PC-3 (cell line): ENCODE data around the gene UPB1.
"Not testable (repeated sequence)": the region's sequence is repeated elsewhere in the genome, so short reads cannot be mapped to it uniquely, and the experiment has no call there.

Experiments used
- EZH2 ChIP-seq: fragments of 300-600 bp; sonication (generic); IDR thresholded peaks from one replicate; pipeline ENCODE4 v1.6.1; 2017; ENCODE audit warnings: antibody characterized with exemption, mild to moderate bottlenecking, low read length; ENCODE audit not compliant: unreplicated experiment
- EZH2phosphoT487 ChIP-seq: fragments of 300-600 bp; sonication (generic); IDR thresholded peaks from 2 replicates; pipeline ENCODE4 v1.6.1; 2018; ENCODE audit warnings: mild to moderate bottlenecking, antibody characterized with exemption, low read length, borderline replicate concordance
- TF ChIP-seq, protein P1 (sequence below): fragments of 300-600 bp; sonication (generic); conservative IDR thresholded peaks from 2 replicates; pipeline ENCODE4 v1.5.1; 2017; ENCODE audit warnings: antibody characterized with exemption, low read depth, mild to moderate bottlenecking, low read length

DNA sequence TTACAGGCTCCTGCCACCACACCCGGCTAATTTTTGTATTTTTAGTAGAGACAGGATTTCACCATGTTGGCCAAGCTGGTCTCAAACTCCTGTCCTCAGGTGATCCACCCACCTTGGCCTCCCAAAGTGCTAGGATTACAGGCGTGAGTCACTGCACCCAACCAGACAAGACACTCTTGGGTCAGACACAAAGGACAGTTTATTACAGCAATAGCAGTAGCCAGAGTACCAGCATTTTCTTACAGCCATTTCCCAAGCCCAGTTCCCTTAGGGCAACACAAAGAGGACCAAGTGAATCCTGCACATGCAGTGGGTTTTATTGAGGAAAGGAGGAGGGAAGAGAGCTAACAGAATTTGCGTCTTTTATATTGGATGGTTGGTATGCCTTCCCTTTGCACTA lies 35.8 kb downstream of the UPB1 start:
- TF ChIP-seq, protein P1, sequence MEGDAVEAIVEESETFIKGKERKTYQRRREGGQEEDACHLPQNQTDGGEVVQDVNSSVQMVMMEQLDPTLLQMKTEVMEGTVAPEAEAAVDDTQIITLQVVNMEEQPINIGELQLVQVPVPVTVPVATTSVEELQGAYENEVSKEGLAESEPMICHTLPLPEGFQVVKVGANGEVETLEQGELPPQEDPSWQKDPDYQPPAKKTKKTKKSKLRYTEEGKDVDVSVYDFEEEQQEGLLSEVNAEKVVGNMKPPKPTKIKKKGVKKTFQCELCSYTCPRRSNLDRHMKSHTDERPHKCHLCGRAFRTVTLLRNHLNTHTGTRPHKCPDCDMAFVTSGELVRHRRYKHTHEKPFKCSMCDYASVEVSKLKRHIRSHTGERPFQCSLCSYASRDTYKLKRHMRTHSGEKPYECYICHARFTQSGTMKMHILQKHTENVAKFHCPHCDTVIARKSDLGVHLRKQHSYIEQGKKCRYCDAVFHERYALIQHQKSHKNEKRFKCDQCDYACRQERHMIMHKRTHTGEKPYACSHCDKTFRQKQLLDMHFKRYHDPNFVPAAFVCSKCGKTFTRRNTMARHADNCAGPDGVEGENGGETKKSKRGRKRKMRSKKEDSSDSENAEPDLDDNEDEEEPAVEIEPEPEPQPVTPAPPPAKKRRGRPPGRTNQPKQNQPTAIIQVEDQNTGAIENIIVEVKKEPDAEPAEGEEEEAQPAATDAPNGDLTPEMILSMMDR, result not testable (repeated sequence)
- TF ChIP-seq EZH2, EZH2phosphoT487: not testable (repeated sequence)
